WTC11 (cell line): ENCODE results near the gene TSGA10.

Experiments
- CREM ChIP-seq: sonication (generic); formaldehyde crosslinking; IDR thresholded peaks from 2 replicates; pipeline ENCODE4 v1.8.1; 2022; ENCODE audit warnings: mild to moderate bottlenecking, missing genetic modification reagents, moderate library complexity
- EMX1 ChIP-seq: fragments of 250-450 bp; sonication (Bioruptor Pico); IDR thresholded peaks from 2 replicates; pipeline ENCODE4 v1.8.0; 2021; ENCODE audit warnings: mild to moderate bottlenecking
- ESRRA ChIP-seq: sonication (generic); formaldehyde crosslinking; IDR thresholded peaks from 2 replicates; pipeline ENCODE4 v1.8.1; 2022; ENCODE audit warnings: mild to moderate bottlenecking, missing genetic modification reagents, borderline replicate concordance
- NR2C2 ChIP-seq: sonication (generic); formaldehyde crosslinking; IDR thresholded peaks from 2 replicates; pipeline ENCODE4 v1.8.0; 2022; ENCODE audit warnings: mild to moderate bottlenecking, missing genetic modification reagents
- RELA ChIP-seq: sonication (generic); formaldehyde crosslinking; IDR thresholded peaks from 2 replicates; pipeline ENCODE4 v1.8.1; 2022; ENCODE audit warnings: missing genetic modification reagents, mild to moderate bottlenecking, borderline replicate concordance
- RORB ChIP-seq: fragments of 250-450 bp; sonication (Bioruptor Pico); IDR thresholded peaks from 2 replicates; pipeline ENCODE4 v1.9.0; 2021; ENCODE audit warnings: mild to moderate bottlenecking
- SMAD4 ChIP-seq: sonication (generic); formaldehyde crosslinking; IDR thresholded peaks from 2 replicates; pipeline ENCODE4 v1.8.0; 2022; ENCODE audit warnings: mild to moderate bottlenecking, missing genetic modification reagents
- SP1 ChIP-seq: sonication (generic); formaldehyde crosslinking; conservative IDR thresholded peaks from 2 replicates; pipeline ENCODE4 v1.8.1; 2022; ENCODE audit warnings: missing genetic modification reagents
- TEAD4 ChIP-seq: sonication (generic); formaldehyde crosslinking; IDR thresholded peaks from 2 replicates; pipeline ENCODE4 v1.8.0; 2022; ENCODE audit warnings: mild to moderate bottlenecking, missing genetic modification reagents
- ZNF138 ChIP-seq: sonication (generic); formaldehyde crosslinking; conservative IDR thresholded peaks from 2 replicates; pipeline ENCODE4 v1.8.1; 2022; ENCODE audit warnings: mild to moderate bottlenecking, moderate library complexity, missing genetic modification reagents
- ZNF396 ChIP-seq: fragments of 250-450 bp; sonication (Bioruptor Pico); IDR thresholded peaks from 2 replicates; pipeline ENCODE4 v1.8.0; 2021; ENCODE audit warnings: mild to moderate bottlenecking, moderate library complexity, borderline replicate concordance
- ZNF512 ChIP-seq: sonication (generic); formaldehyde crosslinking; IDR thresholded peaks from 2 replicates; pipeline ENCODE4 v1.8.1; 2022; ENCODE audit warnings: missing genetic modification reagents, borderline replicate concordance
- TF ChIP-seq, protein P1 (sequence below): fragments of 200-600 bp; IDR thresholded peaks from 2 replicates; pipeline ENCODE4 v1.8.0; 2022; ENCODE audit warnings: antibody characterized with exemption
- TF ChIP-seq, protein P2 (sequence below): sonication (generic); formaldehyde crosslinking; IDR thresholded peaks from 2 replicates; pipeline ENCODE4 v1.8.1; 2022; ENCODE audit warnings: mild to moderate bottlenecking, moderate library complexity, missing genetic modification reagents

- no peak for TF ChIP-seq SP1 (CRISPR knock-in tag)
- TF ChIP-seq SMAD4 (CRISPR knock-in tag), result no peak
- no peak for TF ChIP-seq NR2C2 (CRISPR knock-in tag)
- no peak for TF ChIP-seq ZNF138 (CRISPR knock-in tag)
- TF ChIP-seq, protein P1, sequence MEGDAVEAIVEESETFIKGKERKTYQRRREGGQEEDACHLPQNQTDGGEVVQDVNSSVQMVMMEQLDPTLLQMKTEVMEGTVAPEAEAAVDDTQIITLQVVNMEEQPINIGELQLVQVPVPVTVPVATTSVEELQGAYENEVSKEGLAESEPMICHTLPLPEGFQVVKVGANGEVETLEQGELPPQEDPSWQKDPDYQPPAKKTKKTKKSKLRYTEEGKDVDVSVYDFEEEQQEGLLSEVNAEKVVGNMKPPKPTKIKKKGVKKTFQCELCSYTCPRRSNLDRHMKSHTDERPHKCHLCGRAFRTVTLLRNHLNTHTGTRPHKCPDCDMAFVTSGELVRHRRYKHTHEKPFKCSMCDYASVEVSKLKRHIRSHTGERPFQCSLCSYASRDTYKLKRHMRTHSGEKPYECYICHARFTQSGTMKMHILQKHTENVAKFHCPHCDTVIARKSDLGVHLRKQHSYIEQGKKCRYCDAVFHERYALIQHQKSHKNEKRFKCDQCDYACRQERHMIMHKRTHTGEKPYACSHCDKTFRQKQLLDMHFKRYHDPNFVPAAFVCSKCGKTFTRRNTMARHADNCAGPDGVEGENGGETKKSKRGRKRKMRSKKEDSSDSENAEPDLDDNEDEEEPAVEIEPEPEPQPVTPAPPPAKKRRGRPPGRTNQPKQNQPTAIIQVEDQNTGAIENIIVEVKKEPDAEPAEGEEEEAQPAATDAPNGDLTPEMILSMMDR, result no peak
- no peak for TF ChIP-seq RELA (CRISPR knock-in tag)
- TF ChIP-seq RORB (CRISPR knock-in tag), result no peak
- TF ChIP-seq, protein P2, sequence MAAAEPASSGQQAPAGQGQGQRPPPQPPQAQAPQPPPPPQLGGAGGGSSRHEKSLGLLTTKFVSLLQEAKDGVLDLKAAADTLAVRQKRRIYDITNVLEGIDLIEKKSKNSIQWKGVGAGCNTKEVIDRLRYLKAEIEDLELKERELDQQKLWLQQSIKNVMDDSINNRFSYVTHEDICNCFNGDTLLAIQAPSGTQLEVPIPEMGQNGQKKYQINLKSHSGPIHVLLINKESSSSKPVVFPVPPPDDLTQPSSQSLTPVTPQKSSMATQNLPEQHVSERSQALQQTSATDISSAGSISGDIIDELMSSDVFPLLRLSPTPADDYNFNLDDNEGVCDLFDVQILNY (CRISPR knock-in tag), result no peak
- TF ChIP-seq CREM (CRISPR knock-in tag), result no peak
- no peak for TF ChIP-seq ESRRA (CRISPR knock-in tag)
- no peak for TF ChIP-seq ZNF396
- TF ChIP-seq ZNF512, result no peak
- TF ChIP-seq TEAD4, result no peak
- TF ChIP-seq EMX1 (CRISPR knock-in tag), result no peak
These were observed 72.9 kb downstream of the TSGA10 start for GRCh38 chr2:99081891-99082290.
